ENCODE measurements around the gene CNTNAP5. TPM values are rescaled to one million over a fixed set of nuclear protein-coding genes. Genes with fewer than 3 reads are reported as not detected.

The CNTNAP5 gene
- total RNA-seq, 2 donors from 2014 or later: not detected

DNA sequence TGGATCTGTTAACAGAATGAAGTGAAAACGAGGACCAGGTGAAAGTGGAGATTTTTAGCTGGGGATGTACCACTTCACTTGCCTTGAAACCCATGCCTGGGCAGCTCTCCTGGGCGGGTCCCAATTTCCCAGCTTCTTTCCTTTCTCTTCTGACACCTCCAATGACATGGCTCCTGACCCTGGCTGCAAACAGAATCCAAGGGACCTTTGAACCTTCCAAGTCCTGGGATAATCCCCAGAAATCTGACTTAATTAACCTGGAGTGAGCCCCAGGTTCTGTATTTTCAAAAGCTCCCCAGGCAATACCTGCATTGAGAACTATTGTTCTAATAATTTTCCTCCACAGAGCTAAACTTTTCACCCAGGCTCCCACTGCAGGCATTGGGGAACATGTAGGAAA is 495.9 kb downstream of the CNTNAP5 start:
- Histone ChIP-seq H3K27ac (no peak overlapping the region), H3K4me1 (ENCODE audit: control insufficient read depth in 1 of 2, low read depth in 2 of 2) (peaks cover 13 to 24% of the 10 kb centered on the region in 2 donors), H3K4me3 (no peak overlapping the region), H3K27me3 (replicated peaks; ENCODE audit: insufficient read depth) (no peaks in the 10 kb centered on the region), H3K9me3 (no peaks in the 10 kb centered on the region), H3K36me3 (no peaks in the 10 kb centered on the region)
- no peak for DNase-seq (ENCODE audit: low spot score)
- ATAC-seq (ENCODE audit: insufficient number of reproducible peaks, low FRiP score, low read depth): no peak
- TF ChIP-seq, protein P1, sequence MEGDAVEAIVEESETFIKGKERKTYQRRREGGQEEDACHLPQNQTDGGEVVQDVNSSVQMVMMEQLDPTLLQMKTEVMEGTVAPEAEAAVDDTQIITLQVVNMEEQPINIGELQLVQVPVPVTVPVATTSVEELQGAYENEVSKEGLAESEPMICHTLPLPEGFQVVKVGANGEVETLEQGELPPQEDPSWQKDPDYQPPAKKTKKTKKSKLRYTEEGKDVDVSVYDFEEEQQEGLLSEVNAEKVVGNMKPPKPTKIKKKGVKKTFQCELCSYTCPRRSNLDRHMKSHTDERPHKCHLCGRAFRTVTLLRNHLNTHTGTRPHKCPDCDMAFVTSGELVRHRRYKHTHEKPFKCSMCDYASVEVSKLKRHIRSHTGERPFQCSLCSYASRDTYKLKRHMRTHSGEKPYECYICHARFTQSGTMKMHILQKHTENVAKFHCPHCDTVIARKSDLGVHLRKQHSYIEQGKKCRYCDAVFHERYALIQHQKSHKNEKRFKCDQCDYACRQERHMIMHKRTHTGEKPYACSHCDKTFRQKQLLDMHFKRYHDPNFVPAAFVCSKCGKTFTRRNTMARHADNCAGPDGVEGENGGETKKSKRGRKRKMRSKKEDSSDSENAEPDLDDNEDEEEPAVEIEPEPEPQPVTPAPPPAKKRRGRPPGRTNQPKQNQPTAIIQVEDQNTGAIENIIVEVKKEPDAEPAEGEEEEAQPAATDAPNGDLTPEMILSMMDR (IDR thresholded peaks at IDR 0.05): no peak

DNA sequence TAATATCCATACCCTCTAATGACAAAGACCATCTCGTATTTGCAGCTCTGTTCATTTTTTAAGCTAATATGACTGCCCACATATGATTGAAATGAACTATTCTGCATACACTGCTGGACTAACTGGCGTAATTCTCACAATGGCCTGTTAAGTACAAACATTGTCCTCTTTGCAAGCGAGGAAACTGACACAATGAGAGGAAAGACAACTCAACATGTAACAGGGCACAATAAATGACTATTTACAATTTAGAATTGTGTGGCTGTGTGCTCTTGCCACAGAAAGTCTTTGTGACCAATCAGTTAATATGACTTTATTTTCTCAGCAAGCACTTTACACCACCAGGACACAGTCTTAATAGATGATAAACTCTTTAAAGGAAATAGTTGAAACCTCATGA is 498.0 kb downstream of the CNTNAP5 start:
- peaks cover 13 to 24% of the 10 kb centered on the region in 2 donors for H3K4me1 ChIP-seq (ENCODE audit: control insufficient read depth in 1 of 2, low read depth in 2 of 2)
- H3K36me3 ChIP-seq: no peaks in the 10 kb centered on the region
- no peak for DNase-seq (ENCODE audit: low spot score)
- ATAC-seq (ENCODE audit: insufficient number of reproducible peaks, low FRiP score, low read depth): no peak
- H3K27ac ChIP-seq: no peak overlapping the region
- no peak overlapping the region for H3K4me3 ChIP-seq
- H3K9me3 ChIP-seq: no peaks in the 10 kb centered on the region
- TF ChIP-seq, protein P1 (IDR thresholded peaks at IDR 0.05): no peak
- no peaks in the 10 kb centered on the region for H3K27me3 ChIP-seq (replicated peaks; ENCODE audit: insufficient read depth)

DNA sequence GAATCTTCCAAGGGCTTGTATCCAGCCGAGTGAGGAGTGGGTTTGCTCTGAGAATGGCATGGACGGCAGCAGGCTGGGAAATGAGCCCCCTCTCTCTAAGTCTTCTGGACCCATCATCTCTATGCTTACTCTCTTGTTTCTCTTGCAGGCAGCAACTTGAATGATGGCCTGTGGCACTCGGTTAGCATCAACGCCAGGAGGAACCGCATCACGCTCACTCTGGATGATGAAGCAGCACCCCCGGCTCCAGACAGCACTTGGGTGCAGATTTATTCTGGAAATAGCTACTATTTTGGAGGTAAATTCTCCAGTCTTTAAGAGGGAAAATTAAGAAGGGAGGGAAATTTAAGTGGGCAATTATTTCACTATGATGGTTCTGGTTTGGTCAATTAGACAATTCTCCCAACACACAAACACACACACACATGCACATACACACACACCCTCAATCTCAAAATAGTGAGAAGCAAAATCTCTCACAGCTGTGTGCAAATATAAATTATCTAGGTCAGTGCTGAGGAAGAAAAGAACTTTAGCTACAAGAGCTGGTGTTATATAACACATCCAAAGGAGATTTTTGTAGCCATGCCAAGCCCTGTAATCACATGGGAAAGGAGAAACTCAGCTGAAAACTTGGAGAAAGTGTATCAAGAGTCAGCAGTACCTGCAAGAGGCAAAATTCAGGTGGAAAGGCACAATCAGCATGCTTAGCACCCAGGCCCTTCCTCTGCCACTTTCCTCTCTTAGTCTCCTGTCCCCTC is 499.2 kb downstream of the CNTNAP5 start:
- Histone ChIP-seq H3K36me3 (no peaks in the 10 kb centered on the region), H3K9me3 (no peaks in the 10 kb centered on the region), H3K27ac (no peak overlapping the region), H3K27me3 (replicated peaks; ENCODE audit: insufficient read depth) (no peaks in the 10 kb centered on the region), H3K4me3 (no peak overlapping the region), H3K4me1 (ENCODE audit: control insufficient read depth in 1 of 2, low read depth in 2 of 2) (peaks cover 13 to 22% of the 10 kb centered on the region in 2 donors)
- no peak for ATAC-seq (ENCODE audit: insufficient number of reproducible peaks, low FRiP score, low read depth)
- no peak for DNase-seq (ENCODE audit: low spot score)
- TF ChIP-seq, protein P1 (IDR thresholded peaks at IDR 0.05): no peak

DNA sequence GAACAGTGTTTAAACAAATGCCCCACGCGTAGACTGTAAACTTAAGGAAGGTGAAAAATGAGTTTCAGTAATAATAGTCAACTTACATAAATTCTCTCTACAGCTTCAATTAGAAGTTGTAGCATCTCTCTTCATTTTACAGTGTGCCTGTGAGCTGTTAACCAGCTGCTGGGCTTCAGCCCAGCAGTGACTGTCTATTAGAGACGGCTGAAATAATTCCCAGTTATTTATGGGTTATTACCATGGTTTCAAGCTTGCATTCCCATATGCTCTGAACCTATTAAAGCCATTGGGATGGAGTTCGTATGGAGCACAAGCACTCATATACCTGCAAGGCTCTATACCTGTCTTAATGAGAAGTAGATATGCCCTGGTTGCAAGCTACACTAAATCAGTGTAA is 501.1 kb downstream of the CNTNAP5 start:
- Histone ChIP-seq H3K27ac (no peak overlapping the region), H3K27me3 (replicated peaks; ENCODE audit: insufficient read depth) (no peaks in the 10 kb centered on the region), H3K4me3 (no peak overlapping the region), H3K36me3 (no peaks in the 10 kb centered on the region), H3K4me1 (ENCODE audit: control insufficient read depth in 1 of 2, low read depth in 2 of 2) (peaks cover 4 to 8% of the 10 kb centered on the region in 2 donors), H3K9me3 (no peaks in the 10 kb centered on the region)
- TF ChIP-seq, protein P1 (IDR thresholded peaks at IDR 0.05): no peak
- DNase-seq (ENCODE audit: low spot score) (no peak), ATAC-seq (ENCODE audit: insufficient number of reproducible peaks, low FRiP score, low read depth) (no peak)

DNA sequence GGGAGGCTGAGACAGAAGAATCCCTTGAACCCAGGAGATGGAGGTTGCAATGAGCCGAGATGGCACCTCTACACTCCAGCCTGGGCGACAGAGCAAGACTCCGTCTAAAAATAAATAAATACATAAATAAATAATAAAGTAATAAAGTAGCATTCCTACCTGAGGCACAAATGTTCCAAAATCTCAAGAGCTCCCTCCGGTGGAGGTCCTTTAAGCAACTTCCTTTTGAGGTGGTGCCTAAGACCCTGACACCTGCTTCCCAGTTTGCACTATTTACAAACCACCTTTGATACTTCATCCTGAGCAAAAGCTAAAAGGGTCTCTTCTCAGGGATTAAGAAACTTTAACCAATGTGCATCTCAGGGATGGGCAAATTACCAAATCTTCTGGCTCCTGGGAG is 505.1 kb downstream of the CNTNAP5 start:
- Histone ChIP-seq H3K9me3 (no peaks in the 10 kb centered on the region), H3K36me3 (no peaks in the 10 kb centered on the region), H3K4me1 (ENCODE audit: control insufficient read depth in 1 of 2, low read depth in 2 of 2) (no peaks in the 10 kb centered on the region), H3K4me3 (no peak overlapping the region), H3K27me3 (replicated peaks; ENCODE audit: insufficient read depth) (no peaks in the 10 kb centered on the region), H3K27ac (no peak overlapping the region)
- TF ChIP-seq, protein P1 (IDR thresholded peaks at IDR 0.05): no peak
- ATAC-seq (ENCODE audit: insufficient number of reproducible peaks, low FRiP score, low read depth) (no peak), DNase-seq (ENCODE audit: low spot score) (no peak)
